Stimulated activated naive CD8-positive, alpha-beta T cell treated with anti-CD3 and anti-CD28 coated beads, Interleukin-15, Interleukin-2, amounts not matched to agents 100 ng/mL and 50 ng/mL, for 24 hours (primary cell): ENCODE results near the gene JPH4.

ENCODE experiments used
- H3K27ac Mint-ChIP-seq: one replicate; pipeline ENCODE4 v1.8.0; 2021; ENCODE audit warnings: mild to moderate bottlenecking, mixed read lengths
- H3K27me3 Mint-ChIP-seq: one replicate; pipeline ENCODE4 v1.8.0; 2021; ENCODE audit warnings: mixed read lengths
- H3K36me3 Mint-ChIP-seq: one replicate; pipeline ENCODE4 v1.8.0; 2021; ENCODE audit warnings: low read depth, mixed read lengths
- H3K4me1 Mint-ChIP-seq: one replicate; pipeline ENCODE4 v1.8.0; 2021; ENCODE audit warnings: low read depth, mixed read lengths
- H3K4me3 Mint-ChIP-seq: one replicate; pipeline ENCODE4 v1.8.0; 2021; ENCODE audit warnings: mild to moderate bottlenecking, mixed read lengths
- H3K9me3 Mint-ChIP-seq: one replicate; pipeline ENCODE4 v1.8.0; 2021; ENCODE audit warnings: mixed read lengths

The JPH4 gene

DNA sequence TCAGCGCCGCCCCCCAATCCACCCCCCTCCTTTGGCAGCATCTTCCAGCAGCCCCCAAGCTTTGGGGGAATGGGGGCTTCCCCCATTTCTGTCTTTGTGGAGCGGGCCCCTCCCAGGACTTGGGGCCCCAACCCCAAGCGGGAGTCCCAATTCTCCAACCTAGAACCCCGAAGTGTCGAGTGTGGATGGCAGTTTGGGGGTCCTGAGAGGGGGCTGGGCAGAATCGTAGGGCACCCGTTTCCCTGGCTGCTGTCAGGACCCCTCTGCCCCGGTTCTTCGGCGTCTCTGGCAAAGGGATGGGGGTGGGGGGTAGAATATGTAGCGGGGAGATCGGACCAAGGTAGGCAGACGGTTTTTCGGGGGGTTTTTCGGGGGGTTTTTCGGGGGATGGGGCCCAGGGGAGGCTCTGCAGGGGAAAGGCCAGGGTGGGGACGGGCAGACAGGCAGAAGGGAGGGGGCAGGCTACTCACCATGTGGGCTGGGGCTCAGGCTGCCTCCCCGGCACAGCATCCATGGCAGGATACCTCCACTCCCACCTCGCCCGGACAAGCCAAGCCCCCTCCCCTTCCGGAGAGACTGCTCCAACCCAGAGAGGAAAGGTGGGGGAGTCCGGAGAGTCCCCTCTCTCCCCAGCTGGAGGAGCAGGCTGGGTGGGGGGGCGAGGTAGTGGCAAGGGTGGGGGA, 739 bp downstream of the JPH4 start:
- Mint-ChIP-seq H3K9me3 (no peaks in the 10 kb centered on the region), H3K4me3 (no peak overlapping the region), H3K36me3 (no peaks in the 10 kb centered on the region), H3K27ac (no peak overlapping the region), H3K27me3 (peaks cover 47% of the 10 kb centered on the region), H3K4me1 (peaks cover 14% of the 10 kb centered on the region)

DNA sequence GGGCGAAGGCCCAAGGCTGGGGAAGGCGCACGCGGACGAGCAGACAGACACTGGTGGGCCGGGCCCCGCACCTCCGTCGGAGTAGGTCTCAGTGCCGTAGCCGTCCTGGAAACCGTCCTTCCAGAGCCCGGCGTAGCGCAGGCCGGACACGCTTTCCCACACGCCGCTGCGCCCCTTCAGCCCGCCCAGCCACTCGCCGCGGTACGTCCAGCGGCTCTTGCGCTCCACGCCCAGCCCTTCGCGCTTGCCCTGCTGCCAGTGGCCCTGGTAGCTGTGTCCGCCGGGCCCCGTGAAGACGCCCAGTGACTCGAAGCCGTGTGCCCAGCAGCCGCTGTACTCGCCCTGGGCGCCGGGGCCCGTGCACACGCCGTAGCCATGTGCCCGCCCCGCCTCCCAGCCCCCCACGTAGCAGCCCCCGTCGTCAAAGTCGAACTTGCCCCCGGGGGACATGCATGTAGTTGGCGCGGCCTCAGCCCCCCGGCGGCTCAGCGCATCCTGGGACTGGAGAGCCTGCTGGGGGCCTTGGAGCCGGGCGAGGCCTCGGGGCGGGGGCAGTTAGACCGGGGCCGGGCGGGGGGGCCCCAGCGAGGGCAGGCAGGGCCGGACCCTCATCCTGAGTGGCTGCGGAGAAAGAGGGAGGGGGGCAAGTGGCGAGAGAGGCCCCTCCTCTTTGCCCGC, 1.4 kb downstream of the JPH4 start:
- Mint-ChIP-seq H3K36me3 (no peaks in the 10 kb centered on the region), H3K9me3 (no peaks in the 10 kb centered on the region), H3K4me3 (peak overlapping the region; percentile 55), H3K27ac (no peak overlapping the region), H3K27me3 (peaks cover 49% of the 10 kb centered on the region), H3K4me1 (peaks cover 14% of the 10 kb centered on the region)

DNA sequence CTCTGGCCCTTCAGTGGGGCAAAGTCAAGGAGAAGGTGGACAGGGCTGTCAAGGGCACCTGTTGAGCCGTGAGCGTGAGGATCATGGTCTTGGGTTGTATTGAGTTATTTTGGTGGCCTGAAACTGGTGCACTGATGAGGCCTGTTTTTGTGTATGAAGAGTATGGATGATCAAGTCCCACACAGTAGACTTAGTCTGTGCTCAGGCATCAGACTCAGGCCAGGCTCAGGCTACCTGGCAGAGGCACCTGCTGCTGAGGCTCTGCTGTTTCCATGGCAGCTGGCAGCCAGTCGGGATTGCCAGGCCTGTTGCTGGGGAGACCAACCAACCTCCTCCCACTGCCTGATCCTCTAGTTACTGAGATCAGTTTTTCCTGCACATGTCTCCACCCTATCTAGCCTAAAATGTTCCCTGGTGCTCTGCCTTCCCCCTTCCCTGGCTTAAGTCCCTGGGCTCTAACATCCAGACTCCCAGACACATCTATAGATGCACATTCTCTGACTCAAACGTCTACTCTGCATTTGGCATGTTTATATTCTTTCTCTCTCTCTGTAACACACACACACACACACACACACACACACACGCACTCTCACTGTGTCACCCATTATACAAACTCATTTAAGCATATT, 5.1 kb downstream of the JPH4 start:
- H3K36me3 Mint-ChIP-seq, result no peaks in the 10 kb centered on the region
- H3K9me3 Mint-ChIP-seq, result no peaks in the 10 kb centered on the region
- peaks cover 35% of the 10 kb centered on the region for H3K27me3 Mint-ChIP-seq
- H3K27ac Mint-ChIP-seq, result no peak overlapping the region
- H3K4me3 Mint-ChIP-seq, result no peak overlapping the region
- peaks cover 15% of the 10 kb centered on the region for H3K4me1 Mint-ChIP-seq

DNA sequence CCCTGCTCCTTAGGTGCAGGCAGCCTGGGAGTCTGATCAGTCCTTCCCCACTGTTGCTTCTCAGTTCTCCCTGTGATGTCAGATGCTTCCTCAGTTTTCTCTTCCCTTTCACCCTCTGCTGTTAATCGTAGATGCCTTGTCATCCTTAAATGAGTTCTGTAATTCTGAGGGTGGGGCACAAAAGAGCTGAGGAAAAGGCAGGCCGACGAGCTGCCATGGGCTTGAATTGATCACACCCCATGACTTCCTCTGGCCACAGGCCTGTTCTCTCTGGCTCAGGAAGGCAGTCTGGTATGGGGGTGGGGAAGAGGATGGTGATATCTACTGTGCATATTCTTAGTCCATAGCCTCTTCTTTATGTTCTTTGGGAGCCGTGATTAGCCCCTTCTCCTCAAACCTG, 5.8 kb downstream of the JPH4 start:
- no peaks in the 10 kb centered on the region for H3K36me3 Mint-ChIP-seq
- H3K27me3 Mint-ChIP-seq, result peaks cover 32% of the 10 kb centered on the region
- H3K27ac Mint-ChIP-seq, result no peak overlapping the region
- peaks cover 20% of the 10 kb centered on the region for H3K4me1 Mint-ChIP-seq
- H3K9me3 Mint-ChIP-seq, result no peaks in the 10 kb centered on the region
- no peak overlapping the region for H3K4me3 Mint-ChIP-seq

DNA sequence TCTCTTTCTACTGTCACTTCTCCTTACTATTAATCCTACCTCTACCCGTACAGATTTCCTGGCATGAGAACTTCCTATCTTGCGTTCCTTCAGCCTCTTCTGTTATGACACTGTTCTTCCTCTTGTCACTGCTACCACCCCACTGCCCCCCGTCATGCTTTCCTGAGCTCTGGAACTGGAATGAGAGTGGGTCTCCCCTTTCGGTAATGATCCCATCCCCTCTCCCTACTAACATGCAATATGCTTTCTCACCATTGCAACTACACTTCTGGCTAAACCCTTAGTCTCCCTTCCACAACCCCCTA, 6.1 kb downstream of the JPH4 start:
- peaks cover 2% of the 10 kb centered on the region for H3K36me3 Mint-ChIP-seq
- H3K27ac Mint-ChIP-seq, result no peak overlapping the region
- H3K9me3 Mint-ChIP-seq, result no peaks in the 10 kb centered on the region
- peaks cover 23% of the 10 kb centered on the region for H3K4me1 Mint-ChIP-seq
- peaks cover 32% of the 10 kb centered on the region for H3K27me3 Mint-ChIP-seq
- no peak overlapping the region for H3K4me3 Mint-ChIP-seq

DNA sequence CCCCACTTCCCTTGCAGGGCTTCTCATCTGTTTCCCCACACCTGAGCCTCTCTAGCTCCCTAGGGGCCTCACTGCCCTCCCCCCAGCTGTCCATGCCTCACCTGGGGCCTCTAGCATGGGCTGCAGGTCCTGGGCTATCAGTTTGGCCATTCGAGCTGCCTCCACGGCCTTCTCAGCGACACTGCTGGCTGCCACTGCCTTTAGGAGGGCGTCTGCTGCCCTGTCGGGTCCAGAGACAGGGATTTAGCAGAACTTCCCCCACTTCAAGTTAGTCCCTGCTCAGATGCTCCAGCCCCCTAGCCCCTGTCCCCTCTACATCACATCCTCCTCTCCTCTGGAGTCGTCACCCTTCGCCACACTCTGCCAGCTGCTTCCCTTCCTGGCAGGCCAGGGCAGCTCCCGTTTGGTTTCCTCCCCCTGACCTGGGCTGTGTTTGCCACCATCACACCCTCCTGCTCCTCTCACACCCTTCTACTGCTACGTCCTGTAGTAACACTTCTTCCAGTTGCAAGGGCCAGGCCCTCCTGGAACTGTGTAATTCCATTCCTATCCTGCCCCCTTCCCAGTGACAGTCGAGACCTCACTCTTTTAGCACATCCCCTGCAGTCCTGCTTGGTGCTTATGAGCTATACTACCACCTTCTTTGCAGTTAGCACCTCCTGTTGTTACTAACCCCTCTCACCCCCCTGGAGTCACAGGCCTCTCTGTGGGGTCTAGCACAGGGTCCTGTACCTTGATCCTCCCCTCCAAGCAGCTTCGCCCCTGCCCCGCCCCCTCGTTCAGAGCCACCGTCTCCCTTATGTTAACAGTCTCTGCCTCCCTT, 6.7 kb downstream of the JPH4 start:
- Mint-ChIP-seq H3K4me3 (no peak overlapping the region), H3K36me3 (peaks cover 4% of the 10 kb centered on the region), H3K4me1 (peaks cover 25% of the 10 kb centered on the region), H3K27me3 (peaks cover 31% of the 10 kb centered on the region), H3K9me3 (no peaks in the 10 kb centered on the region), H3K27ac (no peak overlapping the region)

DNA sequence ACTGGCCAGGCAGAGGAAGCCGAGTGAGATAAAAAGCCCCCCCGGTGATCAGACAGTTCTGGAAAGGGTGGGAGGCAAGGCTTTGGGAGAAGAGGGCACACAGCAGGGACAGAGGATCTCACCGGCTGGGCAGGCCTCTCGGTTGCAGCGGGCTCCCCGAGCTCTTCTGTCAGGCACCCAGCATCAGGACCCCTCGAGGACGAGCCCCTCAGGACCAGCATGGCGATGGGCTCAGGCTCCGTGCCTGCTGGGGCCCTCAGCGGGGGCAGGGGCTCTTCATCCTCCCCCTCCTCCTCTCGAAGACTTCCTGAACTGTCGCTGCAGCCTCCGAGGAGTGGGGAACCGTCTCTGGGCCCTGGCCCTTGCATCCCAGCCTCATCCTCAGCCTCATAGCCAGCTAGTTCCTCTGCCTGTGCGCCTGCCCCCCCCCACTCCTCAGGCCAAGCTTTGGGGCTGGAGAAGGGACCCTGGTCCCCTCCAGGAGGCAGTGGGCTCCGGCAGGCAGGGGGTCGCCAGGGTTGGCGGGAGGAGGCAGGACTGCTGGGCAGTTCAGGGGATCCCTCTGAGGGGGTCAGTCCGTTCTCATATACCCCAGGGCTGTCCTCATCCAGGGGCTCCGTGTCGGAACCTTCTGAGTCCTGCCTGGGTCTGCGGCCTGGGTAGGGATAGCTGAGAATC, 7.6 kb downstream of the JPH4 start:
- Mint-ChIP-seq H3K4me3 (no peak overlapping the region), H3K27ac (no peak overlapping the region), H3K9me3 (no peaks in the 10 kb centered on the region), H3K36me3 (peaks cover 8% of the 10 kb centered on the region), H3K4me1 (peaks cover 26% of the 10 kb centered on the region), H3K27me3 (peaks cover 24% of the 10 kb centered on the region)

DNA sequence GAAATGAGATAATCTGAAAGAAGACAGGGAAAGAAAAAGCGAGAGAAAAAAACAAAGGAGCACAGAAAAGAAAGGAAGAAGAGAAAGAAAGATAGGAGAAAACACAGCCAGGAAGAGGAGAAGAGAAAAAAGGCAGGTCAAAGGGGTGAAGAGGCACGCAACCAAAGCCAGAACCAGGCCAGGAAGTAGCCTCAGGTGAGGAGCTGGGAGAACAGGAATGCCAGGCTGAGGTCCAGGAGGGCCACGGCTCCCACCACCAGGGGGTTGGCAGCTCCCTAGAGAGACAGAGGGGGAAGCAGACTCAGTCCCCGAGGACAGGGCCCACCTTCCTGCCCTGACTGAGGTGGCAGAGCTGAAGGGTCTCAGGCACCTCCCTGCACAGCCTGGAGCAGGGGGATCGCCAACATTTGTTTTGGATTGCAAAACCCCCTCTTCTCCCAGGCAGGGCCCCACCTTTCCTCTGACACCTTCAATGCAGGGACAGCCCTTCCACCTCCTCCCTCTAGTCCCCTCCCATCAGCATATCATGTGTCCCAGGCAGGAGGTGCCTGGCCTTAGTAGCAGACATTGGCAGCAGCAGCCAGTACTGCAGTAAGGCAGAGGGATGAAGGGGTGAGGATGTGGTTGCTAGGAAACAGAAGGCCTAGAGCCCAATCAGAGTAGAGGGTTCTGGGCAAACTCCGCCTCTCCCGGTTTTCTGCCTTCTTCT, 9.0 kb downstream of the JPH4 start:
- Mint-ChIP-seq H3K9me3 (no peaks in the 10 kb centered on the region), H3K36me3 (peaks cover 17% of the 10 kb centered on the region), H3K4me3 (no peak overlapping the region), H3K27ac (no peak overlapping the region), H3K4me1 (peaks cover 26% of the 10 kb centered on the region), H3K27me3 (peaks cover 14% of the 10 kb centered on the region)

DNA sequence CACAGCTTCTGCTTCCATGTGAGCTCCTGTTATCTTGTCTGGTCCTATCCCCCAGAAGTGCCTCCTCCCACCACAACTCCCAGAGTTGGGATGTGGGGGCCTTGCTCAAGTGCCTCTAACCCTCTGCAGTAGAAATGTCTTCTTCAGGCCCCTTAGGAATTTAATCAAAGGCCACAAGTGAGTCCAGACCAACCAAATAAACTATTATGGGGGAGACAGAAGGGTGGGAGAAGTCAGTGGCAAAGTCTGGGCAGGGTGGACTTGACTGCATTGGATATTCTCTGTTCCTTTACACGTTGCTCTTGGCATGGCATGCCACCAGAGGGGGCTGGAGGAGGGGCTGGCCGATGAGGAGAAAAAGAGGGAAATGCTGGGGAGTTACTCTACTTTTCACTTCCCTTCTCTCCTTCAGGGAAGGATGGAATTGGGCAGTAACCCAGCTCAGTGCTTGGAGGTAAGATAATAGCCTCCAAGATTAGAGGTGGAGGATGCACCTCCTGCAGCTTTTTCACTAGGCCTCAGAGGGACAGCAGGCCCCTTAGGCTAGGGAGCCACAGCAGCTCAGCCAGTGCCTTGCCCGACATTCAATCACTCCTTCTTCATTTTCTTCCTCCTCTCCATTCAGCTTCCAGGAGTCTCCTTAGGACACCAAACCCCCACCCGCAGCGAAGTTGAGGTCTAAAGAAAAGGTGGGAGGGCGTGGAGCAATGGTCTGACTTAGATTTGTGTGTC, 9.8 kb downstream of the JPH4 start:
- H3K9me3 Mint-ChIP-seq, result no peaks in the 10 kb centered on the region
- H3K36me3 Mint-ChIP-seq, result peaks cover 23% of the 10 kb centered on the region
- peaks cover 10% of the 10 kb centered on the region for H3K27me3 Mint-ChIP-seq
- H3K27ac Mint-ChIP-seq, result peak overlapping the region; percentile 100
- peak overlapping the region; percentile 100 for H3K4me3 Mint-ChIP-seq
- H3K4me1 Mint-ChIP-seq, result peaks cover 26% of the 10 kb centered on the region

DNA sequence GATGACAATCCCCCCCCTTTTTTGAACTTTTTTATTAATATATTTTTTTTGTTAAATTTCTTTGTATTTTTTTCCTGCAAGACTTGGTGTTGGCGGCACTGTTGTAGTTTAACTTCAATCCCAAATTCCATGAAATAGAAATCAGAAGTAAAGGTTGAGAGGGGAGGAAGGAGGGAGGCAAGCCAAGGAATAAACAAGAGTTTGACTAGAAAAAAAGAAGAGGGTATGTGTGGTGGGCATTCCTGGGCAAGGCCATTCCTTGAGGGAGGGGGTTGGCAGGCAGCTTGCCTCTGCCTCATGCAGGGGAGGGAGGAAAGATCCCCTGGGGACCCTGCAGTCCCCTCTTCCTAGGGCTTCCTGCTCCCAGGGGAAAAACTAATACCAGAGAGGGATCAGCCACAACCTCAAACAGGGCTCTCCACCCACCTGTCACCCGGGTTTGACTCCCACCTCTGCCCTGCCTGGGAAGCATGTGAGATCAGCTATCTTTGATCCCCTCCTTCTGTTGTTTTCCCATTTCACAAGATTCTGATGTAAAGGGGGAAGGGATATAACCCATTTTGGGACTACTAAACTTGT, 10.5 kb downstream of the JPH4 start:
- H3K4me1 Mint-ChIP-seq, result peaks cover 26% of the 10 kb centered on the region
- peaks cover 7% of the 10 kb centered on the region for H3K27me3 Mint-ChIP-seq
- peaks cover 23% of the 10 kb centered on the region for H3K36me3 Mint-ChIP-seq
- peak overlapping the region; percentile 100 for H3K4me3 Mint-ChIP-seq
- peak overlapping the region; percentile 100 for H3K27ac Mint-ChIP-seq
- H3K9me3 Mint-ChIP-seq, result no peaks in the 10 kb centered on the region

DNA sequence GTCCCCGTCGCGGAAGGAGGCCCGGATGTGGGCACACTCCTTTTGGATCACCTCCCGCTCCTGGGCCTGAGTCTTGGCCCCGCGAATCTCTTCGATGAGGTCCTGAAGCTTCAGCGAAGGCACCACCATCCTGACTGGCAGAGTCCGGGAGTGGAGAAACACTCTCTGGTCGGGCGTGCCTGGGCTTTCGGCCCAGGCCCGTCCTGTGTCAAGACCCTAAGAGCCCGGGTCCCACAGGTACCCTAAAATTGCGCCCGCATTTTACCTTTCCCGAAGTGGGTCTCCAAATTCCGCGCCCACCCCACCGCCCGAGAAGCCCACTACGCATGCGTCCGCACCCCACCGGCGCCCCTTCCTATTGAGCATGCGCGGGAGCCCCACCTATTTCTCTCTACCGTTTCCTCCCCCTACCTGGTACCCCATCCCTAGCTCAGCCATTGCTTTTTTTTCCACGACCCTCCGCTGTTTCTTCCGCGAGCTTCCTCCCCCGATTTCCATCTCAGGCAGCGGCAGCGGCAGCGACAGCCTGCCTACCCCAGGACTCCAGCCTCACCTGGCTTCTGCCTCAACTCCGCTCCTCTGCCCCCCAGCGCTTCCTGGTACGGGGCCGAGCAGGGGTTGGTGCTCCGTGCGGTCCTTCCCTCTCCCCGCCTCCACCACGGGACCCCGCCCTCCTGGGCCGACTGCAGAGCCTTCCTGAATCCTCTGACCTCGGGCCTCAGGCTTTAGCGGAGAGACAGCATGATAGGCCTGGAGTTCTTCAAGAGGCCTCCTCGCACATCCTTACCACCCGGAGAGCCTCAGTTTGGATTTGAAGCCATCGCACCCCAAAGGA, 11.2 kb downstream of the JPH4 start, which contains the start of gene AP1G2:
Gene AP1G2, minus strand, starts transcription at position 606 of the 835 bp plus-strand sequence. Its CDS starts 477 bp downstream, at position 129.
- H3K4me3 Mint-ChIP-seq, result peak within 1 kb of the TSS; percentile 100
- peak within 1 kb of the TSS; percentile 100 for H3K27ac Mint-ChIP-seq
- no peaks in the 10 kb centered on the region for H3K9me3 Mint-ChIP-seq
- peaks cover 6% of the 10 kb centered on the region for H3K27me3 Mint-ChIP-seq
- H3K36me3 Mint-ChIP-seq, result peaks cover 28% of the 10 kb centered on the region
- peaks cover 31% of the 10 kb centered on the region for H3K4me1 Mint-ChIP-seq

DNA sequence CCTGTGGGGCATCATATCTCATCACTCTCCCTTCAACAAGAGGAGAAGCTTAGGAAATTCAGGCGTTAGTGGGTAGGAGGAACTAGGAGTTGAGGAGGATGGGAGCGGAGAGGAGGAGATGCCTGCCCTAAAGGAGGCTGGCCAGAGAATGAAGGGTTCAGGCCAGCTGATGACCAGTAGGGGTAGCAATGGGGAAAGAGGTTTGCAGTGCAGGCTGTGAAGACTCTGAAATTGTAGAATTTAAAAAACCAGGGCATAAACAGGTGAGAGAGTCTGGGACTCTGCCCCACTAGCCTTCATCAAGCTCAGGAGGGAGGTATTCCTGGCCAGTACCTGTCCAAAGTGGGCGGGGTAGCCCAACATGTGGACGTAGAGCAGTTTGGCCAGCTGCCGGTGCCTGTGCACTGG, 11.8 kb downstream of the JPH4 start:
- H3K9me3 Mint-ChIP-seq, result no peaks in the 10 kb centered on the region
- peak overlapping the region; percentile 100 for H3K4me3 Mint-ChIP-seq
- H3K4me1 Mint-ChIP-seq, result peaks cover 33% of the 10 kb centered on the region
- no peaks in the 10 kb centered on the region for H3K27me3 Mint-ChIP-seq
- peak overlapping the region; percentile 100 for H3K27ac Mint-ChIP-seq
- peaks cover 31% of the 10 kb centered on the region for H3K36me3 Mint-ChIP-seq
